ENCODE measurements around the gene F2RL1.

F2RL1 gene

GRCh38 chr5:76801159-76801802 is 17.5 kb upstream of the F2RL1 start:
- H3K27me3 ChIP-seq (ENCODE audit: insufficient read depth, poor library complexity, severe bottlenecking): no peaks in the 10 kb centered on the region
- TF ChIP-seq CTCF (IDR thresholded peaks at IDR 0.05; ENCODE audit: insufficient read depth, low read length) (no peak), GABPA (IDR thresholded peaks at IDR 0.05; ENCODE audit: low read depth) (no peak)
- H3K4me3 ChIP-seq (replicated peaks; ENCODE audit: insufficient read depth, low read length): no peak overlapping the region
- H3K27ac ChIP-seq (replicated peaks): no peak overlapping the region
- DNase-seq (ENCODE audit: low read depth in 1 of 2, low spot score in 1 of 2): no peak

DNA sequence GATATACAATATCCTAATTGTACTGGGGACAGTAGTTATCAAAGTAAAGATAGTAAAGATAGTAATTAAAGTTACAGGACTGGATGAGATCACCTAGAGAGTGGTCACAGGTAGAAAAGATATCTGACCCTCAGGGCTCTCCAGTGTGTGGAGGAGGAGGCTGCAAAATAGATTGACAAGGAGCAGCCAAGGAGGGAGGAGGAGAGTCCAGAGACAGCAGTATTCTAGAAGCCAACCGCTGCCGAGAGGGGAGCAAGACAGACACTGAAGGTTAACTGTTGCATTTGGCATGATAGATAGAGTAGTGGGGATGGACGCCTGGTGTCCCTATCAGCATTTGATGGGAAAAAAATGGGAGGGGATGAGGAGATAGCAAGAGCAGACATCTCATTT is 17.0 kb upstream of the F2RL1 start:
- no peak overlapping the region for H3K27ac ChIP-seq (replicated peaks)
- no peak for DNase-seq (ENCODE audit: low read depth in 1 of 2, low spot score in 1 of 2)
- TF ChIP-seq POLR2AphosphoS5 (IDR thresholded peaks at IDR 0.05; ENCODE audit: low read depth) (no peak), SPI1 (IDR thresholded peaks at IDR 0.05; ENCODE audit: borderline replicate concordance, low read depth) (no peak), GABPA (IDR thresholded peaks at IDR 0.05; ENCODE audit: low read depth) (no peak), REST (IDR thresholded peaks at IDR 0.05; ENCODE audit: insufficient replicate concordance, low read depth) (no peak)
- no peaks in the 10 kb centered on the region for H3K27me3 ChIP-seq (ENCODE audit: insufficient read depth, poor library complexity, severe bottlenecking)
- H3K4me3 ChIP-seq (replicated peaks; ENCODE audit: insufficient read depth, low read length): no peak overlapping the region

- Histone ChIP-seq H3K27me3 (ENCODE audit: insufficient read depth, poor library complexity, severe bottlenecking) (no peaks in the 10 kb centered on the region), H3K27ac (replicated peaks) (no peak overlapping the region), H3K4me3 (replicated peaks; ENCODE audit: insufficient read depth, low read length) (no peak overlapping the region)
- no peak for DNase-seq (ENCODE audit: low read depth in 1 of 2, low spot score in 1 of 2)
- TF ChIP-seq CTCF (IDR thresholded peaks at IDR 0.05; ENCODE audit: insufficient read depth, low read length) (no peak), SPI1 (IDR thresholded peaks at IDR 0.05; ENCODE audit: borderline replicate concordance, low read depth) (no peak), POLR2AphosphoS5 (IDR thresholded peaks at IDR 0.05; ENCODE audit: low read depth) (no peak), REST (IDR thresholded peaks at IDR 0.05; ENCODE audit: insufficient replicate concordance, low read depth) (no peak), GABPA (IDR thresholded peaks at IDR 0.05; ENCODE audit: low read depth) (no peak)
These were observed 14.6 kb upstream of the F2RL1 start for GRCh38 chr5:76804266-76804665.

GRCh38 chr5:76805821-76806505 is 12.9 kb upstream of the F2RL1 start:
- Histone ChIP-seq H3K27ac (replicated peaks) (no peak overlapping the region), H3K4me3 (replicated peaks; ENCODE audit: insufficient read depth, low read length) (no peak overlapping the region), H3K27me3 (ENCODE audit: insufficient read depth, poor library complexity, severe bottlenecking) (no peaks in the 10 kb centered on the region)
- no peak for DNase-seq (ENCODE audit: low read depth in 1 of 2, low spot score in 1 of 2)
- no peak for TF ChIP-seq POLR2AphosphoS5 (IDR thresholded peaks at IDR 0.05; ENCODE audit: low read depth)
- TF ChIP-seq GABPA (IDR thresholded peaks at IDR 0.05; ENCODE audit: low read depth): no peak
- no peak for TF ChIP-seq REST (IDR thresholded peaks at IDR 0.05; ENCODE audit: insufficient replicate concordance, low read depth)
- TF ChIP-seq SPI1 (IDR thresholded peaks at IDR 0.05; ENCODE audit: borderline replicate concordance, low read depth): no peak

All from HL-60 (cell line).